OCI-LY3 (cell line): ENCODE data around the gene RECK.

Experiments used
- CTCF ChIP-seq: fragments of 200-600, 300-600 bp; sonication (generic); IDR thresholded peaks from 2 replicates; pipeline ENCODE4 v1.5.1; 2014; ENCODE audit warnings: antibody characterized with exemption, low read length, low read depth
- EZH2phosphoT487 ChIP-seq: fragments of 200-600 bp; shearing (Covaris generic); IDR thresholded peaks from 2 replicates; pipeline ENCODE4 v1.6.1; 2018; ENCODE audit warnings: antibody characterized with exemption, mixed run types, low read depth

- TF ChIP-seq CTCF: no peak
- no peak for TF ChIP-seq EZH2phosphoT487
Observed at GRCh38 chr9:36086442-36086841, 49.7 kb downstream of the RECK start.
